NCI-H1092 (cell line): ENCODE data around the gene CDK5RAP1.
"Not testable (repeated sequence)": the region's sequence is repeated elsewhere in the genome, so short reads cannot be mapped to it uniquely, and the experiment has no call there.

Source experiments
- DNase-seq: peaks from one replicate; lab custom pipeline; 2025; lab: John Stamatoyannopoulos, UW

The CDK5RAP1 gene

GRCh38 chr20:33401184-33401920 lies at the start of gene CDK5RAP1:
CDK5RAP1 (minus strand) TSS chr20:33401519; CDS start chr20:33397064, 4,455 bp downstream.
- DNase-seq, result peak; percentile 87

GRCh38 chr20:33450867-33451266 lies 49.5 kb upstream of the CDK5RAP1 start:
- no peak for DNase-seq

GRCh38 chr20:33445881-33446625 lies 44.7 kb upstream of the CDK5RAP1 start:
- no peak for DNase-seq

- DNase-seq, result no peak
Observed at GRCh38 chr20:33444797-33445560, 43.7 kb upstream of the CDK5RAP1 start.

GRCh38 chr20:33443512-33444239 lies 42.4 kb upstream of the CDK5RAP1 start, which contains the start of gene SNTA1:
SNTA1 (minus strand) TSS chr20:33443763; CDS start chr20:33443620, 143 bp downstream.
- DNase-seq, result peak; percentile 73

- peak; percentile 33 for DNase-seq
Observed at GRCh38 chr20:33443006-33443511, 41.7 kb upstream of the CDK5RAP1 start.

GRCh38 chr20:33442136-33443005 lies 41.1 kb upstream of the CDK5RAP1 start:
- DNase-seq, result no peak

- no peak for DNase-seq
Observed at GRCh38 chr20:33441142-33441955, 40.0 kb upstream of the CDK5RAP1 start.

- not testable (repeated sequence) for DNase-seq
Observed at GRCh38 chr20:33440562-33440961, 39.2 kb upstream of the CDK5RAP1 start.

GRCh38 chr20:33438481-33438880 lies 37.2 kb upstream of the CDK5RAP1 start:
- DNase-seq, result no peak

- no peak for DNase-seq
Observed at GRCh38 chr20:33437141-33437911, 36.0 kb upstream of the CDK5RAP1 start.

GRCh38 chr20:33434434-33434833 lies 33.1 kb upstream of the CDK5RAP1 start:
- no peak for DNase-seq

- no peak for DNase-seq
Observed at GRCh38 chr20:33433465-33434234, 32.3 kb upstream of the CDK5RAP1 start.

- DNase-seq, result no peak
Observed at GRCh38 chr20:33431797-33432381, 30.6 kb upstream of the CDK5RAP1 start.

GRCh38 chr20:33423875-33424274 lies 22.6 kb upstream of the CDK5RAP1 start:
- not testable (repeated sequence) for DNase-seq

GRCh38 chr20:33423141-33423834 lies 22.0 kb upstream of the CDK5RAP1 start:
- DNase-seq, result no peak
